IPS DF 4.7 (cell line): Measurements from ENCODE around the gene NKG7.

Experiments used
- DNase-seq: peaks from one replicate; pipeline ENCODE4 v3.0.0-alpha.2; 2013; ENCODE audit warnings: low spot score; ENCODE audit errors: extremely low read depth

The NKG7 gene

DNA sequence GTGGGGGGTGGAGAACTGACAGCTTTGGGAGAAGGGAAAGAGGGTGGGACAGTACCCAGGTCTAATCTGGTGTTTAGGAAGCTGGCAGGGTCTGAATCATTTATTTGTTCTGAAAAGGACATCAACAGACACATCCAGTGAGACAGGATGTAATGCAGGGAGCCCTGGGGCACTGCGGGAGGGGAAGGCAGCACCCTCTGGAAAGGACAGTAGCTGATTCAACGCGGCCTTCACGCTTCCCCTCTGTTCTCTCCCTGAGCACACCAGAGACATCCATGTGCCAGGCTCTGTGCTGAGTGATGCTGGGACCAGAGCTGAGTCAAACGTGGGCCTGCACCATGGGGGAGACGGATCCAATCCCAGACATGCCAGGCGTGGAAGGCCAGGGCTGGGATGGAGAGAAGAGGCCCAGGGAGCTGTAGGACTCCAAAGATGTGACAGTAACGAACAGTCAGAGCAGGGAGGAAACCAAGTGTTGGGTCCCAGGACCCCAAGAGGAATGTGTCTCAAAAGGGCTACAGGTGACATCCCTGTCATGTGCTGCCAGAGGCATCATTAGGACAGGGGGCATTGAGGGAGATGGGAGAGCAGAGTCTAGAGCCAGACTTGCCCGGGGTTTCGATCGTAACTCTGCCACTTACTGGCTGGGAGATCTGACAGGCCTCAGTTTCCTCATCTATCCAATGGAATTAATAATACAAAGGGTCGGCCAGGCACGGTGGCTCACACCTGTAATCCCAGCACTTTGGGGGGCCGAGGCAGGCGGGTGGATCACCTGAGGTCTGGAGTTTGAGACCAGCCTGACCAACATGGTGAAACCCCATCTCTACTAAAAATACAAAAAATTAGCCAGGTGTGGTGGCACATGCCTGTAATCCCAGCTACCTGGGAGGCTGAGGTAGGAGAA is 8.0 kb downstream of the NKG7 start:
- DNase-seq, result no peak

DNA sequence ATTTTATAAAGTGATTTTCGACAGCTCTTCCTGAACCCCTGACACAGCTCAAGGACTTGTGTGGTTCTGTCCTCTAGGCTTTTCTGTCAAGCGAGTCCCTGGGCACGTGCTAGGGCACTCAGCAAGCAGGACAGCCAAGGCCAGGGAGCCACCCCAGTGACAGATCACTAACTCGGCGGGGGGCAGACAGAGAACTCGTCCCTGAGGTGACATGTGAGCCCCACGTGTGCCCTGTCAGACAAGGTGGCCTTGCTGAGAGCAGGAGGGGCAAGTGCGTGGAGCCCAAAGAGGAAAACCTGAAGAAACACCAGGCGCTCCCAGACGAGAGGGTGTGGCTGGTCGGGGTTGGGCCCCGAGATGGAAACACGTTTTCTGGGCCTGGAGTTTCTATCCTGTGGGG is 11.2 kb downstream of the NKG7 start:
- DNase-seq, result no peak

DNA sequence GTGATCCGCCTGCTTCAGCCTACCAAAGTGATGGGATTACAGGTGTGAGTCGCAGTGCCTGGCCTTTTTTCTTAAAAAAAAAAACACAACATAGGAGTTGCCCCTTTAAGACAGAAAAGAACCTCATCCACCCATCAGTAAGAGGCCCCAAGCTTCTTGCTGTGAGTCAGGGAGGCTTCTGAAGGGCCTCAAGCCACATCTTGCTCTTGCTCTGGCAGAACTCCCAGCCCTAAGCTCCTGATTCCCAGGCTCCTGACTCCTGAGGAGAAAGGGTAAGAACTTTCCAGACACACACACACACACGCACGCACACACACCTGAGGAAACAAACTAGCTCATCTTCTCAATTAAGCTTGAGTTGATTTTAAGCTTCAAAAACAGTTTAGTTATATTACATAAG is 13.2 kb downstream of the NKG7 start:
- no peak for DNase-seq

DNA sequence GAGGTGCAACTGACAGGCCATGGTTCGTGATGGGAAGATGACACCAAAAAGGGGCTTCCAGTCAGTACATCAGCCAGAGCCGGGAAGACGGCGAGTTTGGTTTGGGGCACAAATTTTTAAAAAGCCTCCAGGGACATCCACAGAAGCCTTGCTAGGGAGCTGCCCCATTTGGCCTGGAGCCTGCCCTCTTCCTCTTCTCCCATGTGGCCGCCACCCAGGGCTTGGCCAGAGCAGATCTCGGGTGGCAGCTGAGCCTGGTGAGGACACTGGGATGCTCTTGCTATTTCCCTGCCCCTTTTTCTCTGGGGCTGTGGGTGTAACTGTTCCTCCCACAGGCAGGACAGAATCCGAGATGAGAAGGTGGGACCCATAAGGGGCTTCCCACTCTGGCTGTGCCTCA is 14.5 kb downstream of the NKG7 start:
- DNase-seq, result no peak

DNA sequence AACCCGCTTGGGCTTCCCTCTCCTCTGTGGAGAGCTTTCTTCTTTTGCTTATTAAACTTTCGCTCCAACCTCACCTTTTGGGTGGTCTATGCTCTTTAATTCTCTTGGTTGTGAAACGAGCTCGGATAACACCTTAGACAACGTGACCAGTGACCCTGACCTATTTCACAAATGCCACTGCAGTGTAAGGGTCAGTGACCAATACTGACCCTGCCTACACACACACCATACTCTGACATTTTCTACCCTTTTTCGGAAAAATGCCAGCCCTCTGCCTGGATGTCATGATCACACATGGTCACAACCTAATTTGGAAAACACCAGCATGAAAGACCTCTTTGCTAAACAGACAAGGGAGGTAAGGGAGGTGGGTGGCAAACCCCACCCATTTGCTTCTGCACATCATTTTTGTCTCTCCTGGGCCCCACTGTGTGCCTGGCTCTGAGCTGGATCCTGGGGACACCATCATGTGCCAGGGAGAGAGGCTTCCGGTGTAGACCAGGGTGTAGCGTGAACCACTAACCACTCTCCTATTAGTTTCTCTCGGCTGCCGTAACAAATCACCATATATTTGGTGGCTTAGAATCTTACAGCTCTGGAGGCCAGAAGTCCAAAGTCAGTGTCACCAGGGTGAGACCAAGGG is 16.2 kb downstream of the NKG7 start:
- DNase-seq, result no peak

DNA sequence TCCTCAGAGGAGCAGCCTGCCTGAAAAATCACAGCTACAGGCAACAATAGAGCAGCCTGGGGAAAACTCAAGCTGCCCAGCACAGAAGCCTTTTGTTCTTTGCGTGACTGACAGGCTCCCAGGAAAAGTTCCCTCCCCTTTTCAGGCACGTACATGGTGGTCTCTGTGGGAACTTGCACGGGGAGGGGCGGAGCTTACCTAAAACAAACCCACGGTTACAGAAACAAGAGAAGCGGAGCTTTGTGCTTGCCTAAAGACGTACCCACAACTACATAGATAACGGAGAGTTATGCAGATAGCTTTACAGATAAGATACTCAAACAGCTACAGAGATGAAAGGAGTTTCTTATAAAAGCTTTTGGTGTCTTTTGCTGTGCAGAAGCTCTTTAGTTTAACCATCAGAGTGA is 17.7 kb downstream of the NKG7 start:
- no peak for DNase-seq

DNA sequence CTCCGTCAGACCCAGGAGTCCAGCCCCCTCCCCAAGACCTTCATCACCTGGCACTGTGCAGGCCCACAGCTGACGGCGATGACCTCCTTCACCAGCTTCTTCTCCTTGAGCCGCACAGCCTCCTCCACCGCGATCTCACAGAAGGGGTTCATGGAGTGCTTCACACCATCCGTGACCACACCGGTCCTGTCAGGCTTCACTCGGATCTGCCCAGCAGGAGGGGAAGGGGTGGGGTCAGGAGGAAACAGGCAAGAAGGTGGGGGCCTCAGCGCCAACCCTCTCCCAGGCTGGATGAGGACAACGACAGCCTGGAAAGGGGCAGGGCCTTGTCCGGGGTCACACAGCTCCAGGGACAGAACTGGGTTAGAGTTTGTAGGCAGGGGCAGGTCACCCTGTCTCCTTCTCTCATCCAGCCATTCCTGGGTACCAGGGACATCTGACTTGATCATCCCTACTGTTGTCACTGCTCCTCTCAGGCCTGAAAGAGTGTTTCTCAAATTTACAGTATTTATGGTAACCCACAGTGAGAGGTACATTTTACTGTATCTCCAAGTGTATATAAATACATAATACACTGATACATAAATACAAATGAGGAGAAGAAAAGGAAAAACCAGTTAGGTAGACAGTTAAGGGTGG is 18.2 kb downstream of the NKG7 start:
- DNase-seq, result no peak

DNA sequence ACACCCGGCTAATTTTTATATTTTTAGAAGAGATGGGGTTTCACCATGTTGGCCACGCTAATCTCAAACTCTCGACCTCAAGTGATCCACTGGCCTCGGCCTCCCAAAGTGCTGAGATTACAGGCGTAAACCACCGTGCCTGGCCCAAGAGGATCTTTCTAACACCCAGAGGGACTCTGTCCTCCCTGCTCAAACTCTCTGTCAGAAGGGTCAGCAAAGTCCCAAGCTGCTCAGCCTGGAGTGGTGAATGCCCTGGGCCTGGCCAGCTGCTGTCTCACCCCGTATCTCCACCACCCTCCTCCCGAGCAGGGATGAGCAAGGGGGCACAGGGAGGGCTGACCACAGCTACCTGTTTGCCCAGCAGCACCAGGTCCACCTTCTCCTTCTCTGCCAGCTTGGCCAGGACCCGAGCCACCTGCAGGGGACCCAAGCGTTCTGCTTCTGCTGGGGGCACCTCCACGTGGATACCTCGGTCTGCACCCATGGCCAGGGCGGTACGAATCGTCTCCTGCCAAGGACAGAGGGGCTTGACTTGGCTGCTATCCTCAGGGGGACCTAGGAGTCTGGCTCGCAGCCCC is 19.6 kb downstream of the NKG7 start:
- no peak for DNase-seq

DNA sequence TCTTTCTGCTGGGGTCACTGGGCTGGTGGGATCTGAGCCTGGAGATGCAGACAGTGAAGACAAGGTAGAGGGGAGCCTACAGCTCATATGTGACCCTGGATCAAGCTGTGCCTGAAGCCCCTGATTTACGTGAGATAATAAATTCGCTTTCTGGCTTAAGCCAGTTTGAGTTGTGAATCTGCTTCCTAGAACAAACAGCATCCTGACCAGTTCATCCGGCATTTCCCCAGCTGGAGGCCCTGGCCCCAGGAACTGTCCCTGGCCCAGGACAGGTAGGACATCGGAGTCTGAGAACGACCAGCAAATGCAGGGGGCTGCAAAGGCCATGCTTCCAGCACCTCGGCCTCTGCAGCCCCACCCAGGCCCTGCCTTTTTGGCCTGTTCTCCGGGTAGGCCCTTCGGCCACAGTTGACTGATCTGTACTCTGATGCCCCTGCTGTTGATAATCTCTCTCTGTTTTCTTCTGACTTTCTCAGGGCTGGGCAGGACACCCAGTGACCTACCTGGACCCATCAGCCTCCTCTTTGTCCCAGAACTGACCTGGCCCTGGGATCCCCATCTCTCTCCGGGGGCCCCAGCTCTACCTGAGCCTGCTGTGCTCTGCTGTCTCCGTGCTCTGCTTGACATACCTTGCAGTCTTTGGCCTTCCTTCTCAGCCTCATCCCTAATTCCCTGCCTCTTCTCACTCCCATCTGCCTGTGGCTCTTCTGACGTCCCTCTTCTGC is 21.0 kb downstream of the NKG7 start:
- no peak for DNase-seq

DNA sequence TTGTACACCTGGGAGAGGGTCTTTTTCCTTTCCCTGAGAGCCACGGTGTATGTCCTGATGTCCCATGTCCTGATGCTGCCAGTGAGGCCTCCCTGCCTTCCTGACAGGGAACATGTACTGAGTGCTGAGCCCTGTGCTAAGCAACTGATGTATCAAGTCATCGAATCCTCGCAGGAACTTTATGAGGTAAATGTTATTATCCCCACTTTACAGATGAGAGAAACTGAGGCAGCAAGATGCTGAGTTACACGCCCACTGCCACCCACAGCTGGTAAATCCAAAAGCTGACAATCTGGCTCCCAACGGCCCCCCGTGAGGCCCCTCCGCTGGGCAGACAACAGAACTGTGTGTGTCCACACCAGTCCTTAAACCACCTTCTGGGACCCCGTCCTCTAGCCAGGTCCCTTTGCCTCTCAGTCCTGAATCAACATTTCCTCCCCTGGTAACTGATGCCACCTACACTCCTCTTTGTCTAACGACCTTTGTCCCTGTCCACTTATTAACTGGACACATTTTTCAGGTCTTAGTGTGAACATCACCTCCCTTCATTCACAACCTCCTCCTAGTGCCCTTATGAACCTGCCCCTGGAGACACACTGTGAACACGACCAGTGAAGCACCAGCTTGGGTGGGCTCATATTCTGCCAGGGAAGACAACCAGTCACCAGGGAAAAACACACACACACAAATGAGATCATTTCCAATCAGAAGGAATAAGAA is 25.1 kb downstream of the NKG7 start:
- DNase-seq, result no peak

DNA sequence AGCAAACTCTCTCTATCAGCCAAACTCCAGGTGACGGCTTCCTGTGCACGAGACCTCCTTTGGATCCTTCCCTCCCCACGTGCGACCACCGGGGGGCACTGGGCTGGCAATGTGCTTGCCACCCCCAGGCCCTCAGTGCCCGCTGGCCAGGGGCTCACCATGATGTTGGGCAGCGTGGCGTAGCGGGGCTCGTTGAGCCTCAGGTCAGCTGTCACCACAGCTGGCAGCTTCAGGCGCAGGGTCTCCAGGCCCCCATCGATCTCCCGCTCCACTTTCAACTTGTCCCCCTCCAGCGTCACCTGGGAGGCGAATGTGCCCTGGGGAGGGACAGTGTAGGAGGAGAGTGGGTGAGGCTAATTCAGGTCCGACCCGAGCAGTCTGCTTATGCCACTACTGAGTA is 25.7 kb downstream of the NKG7 start:
- DNase-seq, result no peak

DNA sequence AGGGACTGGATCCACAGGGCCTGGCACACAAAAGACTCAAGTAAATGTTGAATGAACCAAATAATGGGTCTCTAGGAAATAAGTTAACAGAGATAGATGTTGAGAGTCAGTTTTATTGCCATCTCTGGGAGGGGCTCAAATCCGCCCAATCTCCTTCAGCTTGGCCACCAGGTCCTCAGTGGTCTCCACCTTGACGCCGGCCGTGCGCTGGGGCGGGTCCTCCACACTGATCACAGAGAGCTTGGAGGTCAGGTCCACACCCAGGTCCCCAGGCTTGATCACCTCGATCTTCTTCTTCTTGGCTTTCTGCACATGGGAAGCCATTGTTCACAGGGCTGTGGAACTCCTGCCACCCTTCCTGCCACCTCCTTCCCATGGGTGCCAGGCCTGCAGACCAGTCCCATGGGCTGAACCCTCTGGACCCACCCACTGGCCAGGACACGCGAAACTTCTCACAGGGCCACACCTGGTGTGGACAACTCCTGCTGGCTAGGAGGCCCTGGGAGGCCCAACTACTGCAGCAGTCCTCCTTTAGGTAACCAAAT is 27.3 kb downstream of the NKG7 start:
- DNase-seq, result no peak

DNA sequence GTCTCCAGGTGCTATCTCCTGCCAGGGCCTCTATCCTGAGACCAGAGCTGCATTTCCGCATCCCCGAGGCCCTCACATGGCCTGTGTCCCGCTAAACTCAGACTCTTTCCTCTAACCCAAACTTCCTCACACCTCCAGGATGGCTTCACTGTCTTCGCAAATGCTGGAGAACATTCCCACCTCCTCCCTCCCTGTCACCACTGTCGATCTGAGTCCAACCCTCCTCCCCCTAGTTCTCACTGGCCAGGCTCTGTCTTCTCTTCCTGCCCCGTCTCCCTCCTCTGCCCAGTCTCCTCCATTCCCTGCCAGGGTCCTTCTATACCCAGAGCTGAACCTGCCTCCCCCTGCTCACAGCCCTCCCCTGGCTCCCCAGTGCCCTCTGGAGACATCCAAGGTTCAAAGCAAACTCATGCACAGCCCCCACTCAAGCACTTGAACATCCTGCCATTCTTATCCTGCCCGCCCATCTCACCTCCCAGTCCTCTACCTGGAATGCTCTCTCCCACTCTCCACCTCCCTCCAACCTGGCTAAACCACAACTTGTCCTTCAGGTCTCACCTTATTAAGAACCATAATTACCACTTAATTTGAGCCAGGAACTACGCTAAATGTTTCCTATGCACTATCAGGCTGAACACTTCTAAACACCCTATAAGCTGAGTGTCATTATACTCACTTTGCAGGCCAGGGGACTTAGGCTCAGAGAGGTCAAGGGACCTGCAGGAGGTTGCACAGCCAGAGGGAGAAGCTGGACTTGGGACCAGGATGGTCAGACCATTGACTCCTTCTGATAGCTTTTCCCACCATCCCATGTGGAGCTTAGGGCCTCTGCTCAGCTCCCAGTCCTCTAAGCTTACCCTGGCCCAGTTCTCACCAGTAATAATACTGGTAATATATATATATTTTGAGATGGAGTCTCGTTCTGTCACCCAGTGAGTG is 29.6 kb downstream of the NKG7 start:
- no peak for DNase-seq

DNA sequence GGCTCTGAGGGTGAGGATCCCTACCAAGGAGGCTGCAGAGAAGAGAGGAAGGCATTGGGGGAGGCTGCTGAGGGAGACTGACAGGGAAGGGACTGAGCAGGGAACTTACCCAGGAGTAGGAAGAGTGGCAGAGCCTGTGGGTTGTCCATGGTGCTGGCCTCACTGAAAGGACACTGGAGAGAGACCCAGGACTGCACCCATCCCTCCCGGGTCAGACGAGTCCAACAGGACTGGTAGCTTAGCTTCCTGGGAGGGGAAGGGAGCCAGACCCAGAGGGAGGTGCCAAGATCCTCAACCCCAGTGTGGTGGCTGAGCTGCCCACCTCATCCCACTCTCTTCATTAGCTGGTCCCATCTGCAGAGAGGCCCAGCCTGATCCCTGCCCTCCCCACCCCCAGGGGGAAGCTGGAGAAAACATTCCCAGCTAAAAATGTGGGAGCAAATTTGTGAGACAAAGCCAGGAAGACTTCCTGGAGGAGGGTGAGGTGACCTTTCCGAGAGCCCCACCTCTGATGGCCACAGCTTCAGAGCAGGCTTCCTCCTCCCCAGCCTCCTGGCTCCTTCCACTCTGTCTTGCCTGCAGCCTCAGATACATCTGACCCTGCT is 30.4 kb downstream of the NKG7 start, which contains the start of gene VSIG10L:
Gene VSIG10L, minus strand, starts transcription at position 164 of the 605 bp plus-strand sequence. Its CDS starts 15 bp downstream, at position 149.
- no peak for DNase-seq

DNA sequence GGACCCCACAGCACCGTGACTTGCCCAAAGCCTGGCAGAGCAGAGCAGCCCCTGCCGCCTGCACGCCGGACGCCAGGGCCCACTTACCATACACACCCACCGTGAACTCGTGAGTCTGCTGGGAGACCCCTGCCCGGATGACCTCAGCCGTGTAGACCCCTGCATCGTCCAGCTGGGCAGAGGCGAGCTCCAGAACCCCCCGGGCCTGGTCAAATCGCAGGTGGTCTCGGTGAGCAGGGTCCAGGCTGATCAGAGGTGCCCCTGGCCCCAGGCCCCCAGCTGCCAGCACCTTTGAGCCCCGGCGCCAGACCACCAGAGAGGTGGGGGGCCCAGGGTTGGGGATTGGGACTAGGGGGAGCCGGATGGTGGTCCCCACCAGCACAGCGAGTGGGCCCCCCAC is 31.4 kb downstream of the NKG7 start:
- DNase-seq, result no peak

DNA sequence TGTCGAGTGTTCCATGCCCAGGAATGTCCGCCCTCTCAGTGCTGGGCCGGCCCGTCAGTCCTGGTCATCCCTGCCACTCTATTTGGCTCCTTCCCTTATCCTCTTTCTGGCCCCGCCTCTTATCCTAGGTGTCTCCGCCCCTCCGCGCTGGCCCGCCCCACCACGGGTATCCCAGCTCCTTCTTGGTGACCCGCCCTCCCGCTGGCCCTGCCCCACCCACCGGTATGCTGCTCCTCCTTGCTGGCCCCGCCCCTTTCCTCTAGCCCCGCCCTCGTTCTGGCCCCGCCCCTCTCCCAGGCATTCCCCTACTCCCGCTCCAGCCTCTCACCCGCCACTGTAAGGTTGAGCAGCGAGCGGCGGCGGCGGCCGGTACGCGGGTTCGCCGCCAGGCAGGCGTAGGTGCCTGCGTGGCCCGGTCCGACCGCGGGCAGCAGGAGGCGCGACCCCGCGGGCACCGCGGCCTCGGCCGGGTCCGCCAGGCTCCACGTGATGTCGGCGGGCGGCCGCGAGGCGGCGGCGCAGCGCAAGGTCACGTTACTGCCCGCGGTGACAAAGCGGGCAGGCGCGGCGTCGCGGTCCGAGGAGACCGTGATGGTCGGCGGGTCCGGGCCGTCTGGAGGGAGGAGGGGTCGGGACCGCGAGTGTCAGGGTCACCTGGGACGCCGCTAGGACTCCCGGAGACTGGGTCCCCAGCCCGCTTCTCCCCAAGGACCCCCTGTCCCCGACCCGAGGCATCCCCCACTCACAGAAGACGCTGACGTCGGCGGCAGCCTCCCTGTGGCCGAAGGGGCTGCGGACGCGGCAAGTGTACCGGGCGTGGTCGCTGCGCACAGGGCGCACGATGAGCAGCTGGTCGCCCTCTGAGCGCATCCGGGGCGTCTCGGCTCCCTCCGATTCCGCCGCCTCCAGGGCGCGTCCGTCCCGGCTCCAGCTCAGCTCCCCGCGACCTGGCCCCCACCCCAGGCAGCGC is 32.5 kb downstream of the NKG7 start:
- DNase-seq, result no peak

DNA sequence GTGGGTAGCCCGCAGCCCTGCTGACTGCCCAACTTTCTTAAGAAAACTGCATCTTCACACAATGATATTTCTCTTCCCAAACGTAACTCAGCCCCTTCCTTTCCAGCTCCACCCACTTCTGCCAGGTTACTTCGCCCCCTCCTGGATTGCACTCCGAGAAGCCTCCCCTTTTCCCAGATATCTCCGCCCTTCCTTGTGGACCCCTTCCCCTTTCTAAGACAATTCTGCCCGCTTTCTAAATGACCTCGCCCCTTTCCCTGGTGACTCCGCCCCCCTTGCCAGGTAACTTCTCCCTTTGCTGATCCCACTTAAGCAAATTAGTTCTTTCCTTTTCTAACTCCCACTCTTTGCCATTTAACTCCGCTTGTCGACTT is 33.2 kb downstream of the NKG7 start:
- no peak for DNase-seq
